GM19238 (cell line): ENCODE data around the gene ZAP70.

Experiments used
- DNase-seq: peaks from one replicate; pipeline ENCODE4 v3.0.0; 2011; ENCODE audit warnings: low spot score; ENCODE audit not compliant: insufficient read length

ZAP70 gene

DNA sequence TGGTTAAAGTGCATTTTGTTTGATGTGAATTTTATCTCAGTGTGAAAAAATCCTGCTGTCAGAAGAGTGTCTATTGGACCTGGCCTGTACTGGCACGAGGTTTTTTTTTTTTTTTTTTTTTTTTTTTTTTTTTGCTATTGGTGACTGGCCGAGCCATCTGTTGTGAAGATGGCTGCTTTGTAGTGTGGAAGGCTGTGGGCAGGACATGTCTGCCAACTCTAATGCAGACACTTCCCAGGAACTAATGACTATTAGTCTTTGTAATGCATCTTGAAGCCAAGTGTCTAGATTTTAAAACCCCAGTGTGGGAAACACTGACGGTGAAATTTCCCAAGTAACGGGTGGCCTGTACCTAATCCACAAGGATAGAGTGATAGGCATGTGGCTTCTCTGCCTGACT is 34.3 kb downstream of the ZAP70 start:
- no peak for DNase-seq

DNA sequence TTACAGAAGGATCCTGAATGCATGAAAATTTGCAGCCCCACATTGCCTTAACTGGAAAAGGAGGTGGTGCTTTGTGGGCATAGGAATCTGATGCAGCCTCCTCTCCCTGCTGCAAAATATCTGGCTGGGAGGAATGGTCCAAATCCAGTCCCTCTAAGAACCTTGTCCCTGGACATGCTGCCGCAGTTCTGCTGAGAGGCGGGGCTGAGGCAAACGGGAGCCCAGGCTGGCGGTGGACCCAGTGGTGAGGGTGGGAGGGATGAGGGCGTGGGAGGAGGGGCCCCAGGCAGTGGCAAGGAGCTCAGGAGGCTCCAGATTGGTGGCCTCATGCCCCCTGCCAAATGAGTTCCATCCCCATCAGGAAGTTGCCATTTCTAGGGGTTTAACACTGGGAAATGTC is 36.2 kb downstream of the ZAP70 start:
- DNase-seq: no peak

DNA sequence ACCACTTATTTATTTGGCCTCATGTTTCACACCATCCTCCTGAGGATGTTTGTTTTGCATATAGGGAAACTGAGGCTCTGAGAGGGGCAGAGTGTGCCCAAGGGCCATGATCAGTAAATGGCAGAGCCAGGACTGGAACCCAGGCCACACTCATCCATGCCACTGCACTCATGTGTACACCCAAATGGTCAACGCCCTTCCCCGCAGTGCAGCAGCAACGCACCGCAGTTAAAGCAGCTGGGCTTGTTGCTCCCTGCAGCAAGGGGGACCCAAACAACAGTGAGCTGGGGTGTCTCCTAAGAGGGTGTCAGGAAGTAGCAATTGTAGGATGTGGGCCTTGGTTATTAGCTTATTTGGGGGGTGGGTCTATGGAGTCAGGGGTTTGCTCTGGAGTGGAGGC is 36.6 kb downstream of the ZAP70 start:
- no peak for DNase-seq

DNA sequence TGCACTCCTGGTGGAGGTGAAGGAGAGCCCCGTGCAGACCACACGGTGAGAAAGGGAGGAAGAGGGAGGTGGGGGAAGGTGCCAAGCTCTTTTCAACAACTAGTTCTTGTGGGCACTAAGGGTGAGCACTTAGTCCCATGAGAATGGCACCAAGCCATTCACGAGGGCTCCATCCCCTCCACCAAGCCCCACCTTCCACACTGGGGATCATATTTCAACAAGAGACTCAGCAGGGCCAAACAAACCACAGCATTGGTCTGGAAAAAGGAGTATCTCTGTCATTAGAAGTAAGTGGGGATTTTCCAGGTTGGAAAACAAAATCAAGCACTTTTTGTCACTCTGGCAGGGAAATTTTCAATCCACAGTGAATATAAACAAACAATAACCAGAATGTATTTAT is 38.4 kb downstream of the ZAP70 start:
- DNase-seq: no peak

DNA sequence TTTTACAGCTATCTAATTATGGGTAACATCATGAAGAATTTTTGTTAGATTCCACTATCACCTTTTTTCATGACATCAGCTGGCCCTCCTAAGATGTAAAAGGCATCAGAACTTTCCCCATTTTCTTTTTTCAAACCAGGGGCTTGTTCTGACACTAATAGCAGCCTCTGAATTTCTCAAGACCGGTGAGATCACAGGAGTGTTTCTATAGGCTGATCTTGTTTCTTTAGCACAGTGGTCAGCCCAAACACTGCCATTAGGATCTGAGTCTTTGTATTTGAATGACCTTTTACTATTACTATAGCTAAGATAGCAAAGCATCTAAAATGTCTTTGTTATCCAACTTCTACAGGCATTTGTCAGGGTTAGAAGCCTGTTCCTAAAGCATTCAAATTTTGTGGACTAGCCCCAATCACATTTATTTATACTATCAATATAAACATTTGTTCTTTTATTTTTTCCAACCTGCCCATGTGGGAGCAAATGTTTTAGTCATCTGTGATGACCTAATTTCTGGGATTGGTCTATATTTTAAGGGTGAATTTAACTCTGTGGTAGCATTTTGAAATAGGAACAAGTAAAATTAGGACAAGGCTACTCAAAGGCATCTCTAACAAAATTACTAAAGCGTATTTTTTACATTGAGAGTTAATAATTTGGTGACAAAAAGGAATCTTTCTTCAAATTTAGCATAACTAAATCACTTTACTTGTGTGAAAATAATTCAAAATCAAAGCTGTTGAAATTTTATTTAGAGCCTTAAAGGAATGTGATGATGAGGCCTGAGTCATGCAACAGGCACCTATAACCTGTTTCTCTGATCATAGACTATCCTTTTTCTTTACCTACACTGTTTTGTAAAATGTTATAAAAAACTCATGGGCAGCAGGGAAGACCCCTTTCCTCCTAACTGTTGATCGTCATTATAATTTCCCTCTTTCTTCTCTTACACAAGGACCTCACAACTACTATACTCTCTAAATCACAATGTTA is 39.3 kb downstream of the ZAP70 start:
- no peak for DNase-seq

DNA sequence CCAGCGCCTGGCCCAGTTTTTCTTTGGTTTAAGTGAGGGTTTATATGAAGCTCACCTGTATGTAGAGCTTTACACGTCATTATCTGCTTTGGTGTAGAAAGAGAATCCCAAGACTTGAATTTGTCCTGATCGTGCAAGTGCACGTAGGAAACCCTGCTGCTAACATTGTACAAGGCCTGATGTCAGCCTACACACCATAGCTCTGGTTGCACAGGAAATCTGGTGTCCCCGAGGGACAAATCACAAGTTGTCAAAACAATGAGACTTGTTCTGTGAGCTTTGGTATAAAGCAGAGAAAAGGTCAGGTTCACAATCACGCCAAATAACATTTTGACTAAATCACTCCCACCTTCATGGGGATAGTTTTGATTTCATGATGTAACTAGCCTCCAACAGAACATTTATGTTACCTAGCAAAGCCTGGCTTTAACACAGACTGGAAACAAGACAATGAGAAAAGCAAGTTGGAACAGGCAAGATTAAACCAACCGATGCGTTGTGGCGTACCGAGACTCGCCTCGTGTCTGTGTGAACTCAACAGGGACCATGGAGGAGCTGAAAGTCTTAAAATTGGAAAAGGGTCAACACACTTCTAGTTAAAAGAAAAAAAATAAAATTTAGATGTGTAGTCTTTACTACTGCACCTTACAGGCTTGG is 41.4 kb downstream of the ZAP70 start:
- no peak for DNase-seq

DNA sequence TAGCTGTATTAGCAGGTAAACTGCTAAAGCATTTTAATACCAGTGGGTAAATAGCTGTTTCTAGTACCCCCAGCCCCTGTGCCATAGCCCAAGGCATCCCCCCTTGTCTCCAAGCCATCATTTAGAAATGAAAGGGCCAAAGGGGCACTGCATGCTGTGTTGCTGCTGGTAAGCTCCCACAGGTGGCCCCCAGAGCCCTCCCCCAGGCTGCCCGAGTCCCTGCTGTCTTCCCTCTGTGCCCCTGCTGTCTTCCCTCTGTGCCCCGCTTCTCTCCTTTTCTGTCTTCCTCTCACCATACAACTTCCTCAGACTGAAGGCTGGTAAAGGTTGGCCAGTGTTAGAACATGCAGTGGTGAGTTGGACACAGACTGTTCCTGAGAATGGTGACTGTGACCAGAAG is 42.1 kb downstream of the ZAP70 start:
- no peak for DNase-seq

DNA sequence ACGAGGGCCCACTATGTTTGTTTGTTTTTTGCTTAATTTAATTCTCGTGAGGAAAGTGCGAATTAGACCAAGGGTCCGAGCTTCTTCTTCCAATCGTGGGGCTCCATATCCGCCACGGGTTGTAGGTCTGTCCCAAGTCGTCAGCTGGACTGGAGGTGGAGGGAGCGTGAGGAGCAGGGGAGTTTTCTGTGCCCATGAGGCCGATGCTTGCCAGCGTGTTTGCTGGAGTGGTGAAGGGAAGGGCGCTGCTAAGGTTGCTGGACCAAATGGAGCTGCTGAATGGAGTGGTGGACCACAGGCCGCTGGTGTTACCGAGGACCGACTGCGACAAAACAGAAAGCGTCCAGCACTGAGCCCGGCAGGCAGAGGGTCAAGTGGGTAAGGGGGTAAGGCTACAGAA is 43.7 kb downstream of the ZAP70 start:
- DNase-seq: no peak

DNA sequence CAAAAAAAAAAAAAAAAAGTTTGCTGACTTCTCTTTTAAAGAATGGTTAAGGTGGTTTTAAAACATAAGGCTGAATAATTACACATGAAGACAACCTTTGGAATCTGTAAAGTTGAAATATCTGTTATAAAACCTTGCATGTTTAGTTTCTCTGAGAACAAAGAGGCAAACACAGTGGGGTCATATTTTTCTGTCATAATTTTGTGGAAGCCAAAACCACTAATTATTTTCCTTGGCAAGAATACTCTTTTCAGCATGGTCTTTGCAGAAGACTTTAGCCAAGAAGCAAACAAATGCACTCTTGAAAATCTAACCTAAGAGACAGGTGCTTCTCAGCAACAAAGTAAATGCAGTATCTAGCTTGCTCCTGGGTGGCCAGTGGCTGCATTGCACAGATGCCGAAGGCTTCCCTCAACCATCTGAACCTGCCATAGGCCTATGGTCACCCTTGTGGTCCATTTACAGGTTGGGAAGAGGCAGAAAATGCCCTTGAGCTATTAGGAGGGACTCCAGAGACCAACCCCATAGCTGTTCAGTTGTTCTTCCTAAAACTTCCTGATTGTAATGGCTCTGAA is 44.8 kb downstream of the ZAP70 start:
- DNase-seq: no peak

DNA sequence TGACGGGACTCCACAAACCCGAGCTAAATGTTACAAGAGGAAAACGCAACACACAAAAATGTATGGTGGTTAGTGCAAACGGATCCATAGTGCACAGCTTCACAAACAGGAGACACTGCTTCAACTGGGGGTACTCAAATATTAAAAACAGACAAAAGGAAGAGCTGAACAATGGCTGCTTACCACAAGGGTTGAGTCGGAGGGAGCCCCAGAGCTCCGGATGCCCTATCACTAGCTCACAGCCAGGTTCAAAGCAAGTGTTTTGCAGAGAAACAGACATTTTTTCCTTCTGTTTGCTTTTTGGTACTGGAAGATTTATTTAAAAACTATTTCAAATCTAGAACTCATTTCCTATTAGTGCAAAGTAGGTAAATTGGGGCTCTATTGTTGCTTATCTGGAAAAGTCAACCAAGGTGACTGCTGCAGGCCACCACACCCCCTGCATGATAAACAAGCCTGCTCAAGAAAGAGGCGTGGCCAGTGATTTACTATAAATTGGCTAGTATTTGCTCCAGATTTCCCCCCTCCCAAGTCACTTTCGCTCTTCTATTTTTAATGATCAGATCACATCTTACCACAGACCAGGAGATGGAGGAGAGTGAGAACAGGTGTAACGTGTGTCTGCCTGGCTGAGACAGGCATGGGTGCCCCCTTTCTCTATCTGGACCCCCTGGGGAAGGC is 46.5 kb downstream of the ZAP70 start:
- DNase-seq: no peak

DNA sequence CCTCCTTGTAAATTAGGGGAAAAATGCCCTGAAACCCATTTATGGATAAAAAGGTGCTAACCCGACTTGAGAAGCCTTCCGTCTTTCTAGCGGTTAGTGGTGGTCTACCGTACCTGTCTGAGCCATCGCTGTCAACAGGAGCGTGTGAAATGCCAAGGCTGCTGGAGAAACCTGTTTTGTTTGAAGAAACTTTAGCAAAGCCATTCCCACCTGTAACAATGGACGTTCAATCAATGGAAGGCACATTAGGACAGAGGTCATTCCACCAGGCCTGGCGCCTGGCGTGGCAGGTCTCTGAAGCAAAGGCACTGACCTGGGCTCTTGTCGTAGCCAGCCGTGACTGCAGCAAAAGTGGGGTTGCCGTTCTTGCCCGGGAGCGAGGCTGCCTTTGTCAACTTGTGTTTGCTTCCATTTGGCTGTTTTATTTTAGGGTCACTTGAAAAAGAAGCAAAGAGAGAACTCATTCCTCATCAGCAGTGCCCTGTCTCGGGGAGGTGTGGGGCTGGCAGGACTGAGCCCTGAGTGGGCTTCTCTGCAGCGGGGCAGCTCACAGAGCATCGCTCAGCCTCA is 47.2 kb downstream of the ZAP70 start:
- no peak for DNase-seq

DNA sequence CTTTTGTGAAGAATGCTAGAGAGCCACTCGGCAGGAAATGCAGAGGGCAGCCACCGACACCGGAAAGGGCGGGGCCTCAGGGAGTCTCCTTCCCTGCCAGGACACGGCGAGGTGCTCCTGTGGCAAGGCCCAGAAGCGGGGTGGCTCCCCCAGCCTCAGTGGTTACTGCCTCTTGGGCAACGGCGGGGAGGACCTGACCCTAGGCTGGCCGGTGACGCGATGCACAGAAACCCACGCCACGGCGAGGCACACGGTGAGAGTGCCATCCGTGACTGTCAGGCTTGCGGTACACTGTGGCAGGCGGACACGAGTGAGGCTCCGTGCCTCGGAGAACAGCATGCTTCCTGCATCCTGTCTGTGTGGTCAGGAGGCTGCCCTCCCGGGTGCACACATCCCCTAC is 47.8 kb downstream of the ZAP70 start:
- no peak for DNase-seq

DNA sequence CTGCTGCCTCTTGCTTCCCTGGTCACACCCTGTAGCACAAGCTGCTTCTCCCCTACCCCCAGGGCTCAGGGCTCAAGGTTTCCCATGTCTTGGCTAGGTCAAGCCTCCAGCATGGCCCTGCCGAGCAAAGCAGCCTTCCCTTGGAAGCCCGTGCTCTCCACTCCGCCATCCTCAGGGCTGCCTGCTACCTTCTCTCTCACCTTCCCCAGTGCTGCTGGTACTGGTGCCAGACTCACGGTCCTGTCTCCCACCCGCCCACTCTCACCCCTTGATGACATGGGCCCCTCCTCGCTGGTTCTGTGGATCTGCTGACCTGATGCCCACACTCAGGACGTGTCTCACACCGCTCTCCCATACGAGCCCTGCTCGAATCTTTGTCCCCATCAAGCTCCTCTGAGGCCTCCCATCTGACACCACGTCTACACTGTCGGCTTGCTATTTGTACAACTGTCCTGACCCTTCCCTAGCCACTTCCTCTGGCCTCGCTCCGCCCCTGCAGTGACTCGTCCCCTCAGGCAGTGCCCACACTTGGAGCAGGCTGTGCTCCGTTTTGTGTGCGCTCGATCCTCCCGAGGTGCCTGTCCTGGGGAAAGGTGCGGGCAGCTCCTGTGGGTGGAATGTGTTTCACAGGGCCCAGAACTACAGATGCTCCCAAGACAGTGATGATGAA is 49.9 kb downstream of the ZAP70 start:
- no peak for DNase-seq

DNA sequence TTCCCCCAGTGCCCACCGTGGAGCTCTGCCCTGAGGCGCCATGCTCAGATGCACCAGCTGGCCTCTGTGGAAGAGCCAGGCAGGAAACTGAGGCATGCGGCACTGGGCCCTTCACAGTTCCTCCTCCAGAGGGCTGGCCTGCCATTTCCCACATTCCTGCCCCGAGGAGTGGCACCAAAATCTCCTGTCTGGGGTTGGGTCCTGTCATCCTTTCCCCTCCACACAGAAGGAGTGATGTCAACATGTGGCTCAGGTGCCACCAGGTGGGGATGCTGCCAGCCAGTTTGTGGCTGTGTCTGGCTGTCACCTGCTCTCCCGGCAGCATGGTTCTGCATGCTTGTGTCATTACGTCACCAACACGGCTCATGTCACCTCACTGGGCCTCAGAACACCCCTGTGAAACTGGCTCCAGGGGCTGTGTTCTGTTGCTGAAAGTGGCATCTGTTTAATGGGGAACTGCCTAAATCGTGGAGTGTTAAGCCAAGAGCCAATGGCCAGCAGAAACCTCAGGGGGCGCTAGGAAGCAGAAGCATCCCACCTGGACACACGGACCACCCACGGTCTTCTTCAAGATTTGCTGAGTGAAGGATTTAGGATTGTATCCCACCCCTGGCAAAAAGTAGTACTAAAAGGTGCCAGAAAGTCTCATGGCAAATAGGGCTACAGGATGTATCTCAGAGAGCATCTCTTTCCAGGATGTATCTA is 51.3 kb downstream of the ZAP70 start:
- no peak for DNase-seq

DNA sequence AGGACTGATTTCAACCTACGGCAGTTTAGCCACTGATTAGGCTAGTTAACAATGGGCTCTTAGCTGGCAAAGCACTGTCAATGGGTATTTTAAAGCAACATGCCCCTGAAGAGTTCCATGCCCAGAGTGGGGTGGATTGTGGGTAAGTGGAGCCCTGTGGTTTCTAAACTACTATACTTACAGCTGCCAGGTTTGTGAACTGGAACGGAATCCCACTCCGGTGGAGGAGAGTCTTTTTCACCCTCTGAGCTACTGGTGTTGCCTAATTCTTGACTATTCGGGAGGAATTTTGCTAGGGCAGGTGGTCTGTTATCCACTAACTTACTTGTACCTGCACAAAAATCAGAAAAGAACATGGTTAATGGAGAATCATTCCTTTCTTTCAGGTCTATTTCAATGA is 52.6 kb downstream of the ZAP70 start:
- DNase-seq: no peak

DNA sequence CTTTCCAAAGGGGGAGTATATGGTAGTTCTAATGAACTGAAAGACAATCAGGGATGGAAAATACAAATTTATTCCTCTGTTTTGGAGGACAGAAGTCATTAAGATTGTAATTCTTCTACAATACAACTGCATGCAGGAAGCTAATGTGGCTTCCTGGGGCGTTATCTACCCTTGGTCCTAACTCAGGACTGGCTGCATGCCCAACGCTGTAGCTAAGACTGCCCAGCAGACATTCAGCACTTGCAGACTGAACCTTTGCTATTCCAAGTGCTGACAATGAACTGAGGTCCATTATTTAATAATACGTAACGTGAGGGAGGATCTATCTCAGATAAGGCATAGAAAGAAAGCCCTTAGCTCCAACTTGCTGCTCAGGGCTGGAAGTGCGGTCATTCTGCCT is 53.2 kb downstream of the ZAP70 start:
- no peak for DNase-seq

DNA sequence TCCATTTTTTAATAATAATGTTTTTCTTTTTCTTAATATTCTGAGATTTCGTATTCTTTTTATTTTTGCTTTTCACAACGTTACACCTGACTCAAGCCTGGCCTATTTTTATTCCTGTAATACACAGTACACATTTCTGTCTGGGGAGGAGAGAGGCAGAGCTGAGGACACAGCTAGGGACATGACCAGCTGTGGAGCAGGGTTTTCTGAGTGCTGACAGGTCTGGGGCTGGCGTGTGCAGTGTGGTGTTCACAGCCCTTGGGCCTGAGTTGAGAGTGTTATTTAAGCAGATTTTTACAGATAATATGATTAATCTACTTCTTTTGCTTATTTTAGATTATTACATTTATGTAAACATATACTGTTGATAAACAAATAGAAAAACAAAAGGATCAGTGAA is 55.9 kb downstream of the ZAP70 start:
- DNase-seq: no peak

DNA sequence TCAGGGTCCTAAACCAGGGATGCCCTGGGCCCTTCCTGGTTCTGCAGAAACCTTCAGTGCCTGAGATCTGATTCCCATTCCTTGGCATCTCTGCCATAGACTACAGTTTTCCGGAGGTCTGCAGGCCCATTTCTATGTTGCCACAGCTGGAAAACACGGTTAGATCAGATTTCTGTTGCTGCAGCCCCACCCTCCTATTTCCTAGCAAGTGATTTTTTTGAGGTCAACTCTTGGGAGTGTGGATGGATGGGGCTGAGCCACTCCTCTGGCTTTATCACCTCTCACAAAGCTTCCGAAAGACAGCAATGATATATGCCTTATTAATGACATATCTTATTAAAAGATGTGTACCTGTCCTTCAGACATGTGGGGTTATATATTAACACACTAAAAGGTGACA is 56.3 kb downstream of the ZAP70 start:
- DNase-seq: no peak

DNA sequence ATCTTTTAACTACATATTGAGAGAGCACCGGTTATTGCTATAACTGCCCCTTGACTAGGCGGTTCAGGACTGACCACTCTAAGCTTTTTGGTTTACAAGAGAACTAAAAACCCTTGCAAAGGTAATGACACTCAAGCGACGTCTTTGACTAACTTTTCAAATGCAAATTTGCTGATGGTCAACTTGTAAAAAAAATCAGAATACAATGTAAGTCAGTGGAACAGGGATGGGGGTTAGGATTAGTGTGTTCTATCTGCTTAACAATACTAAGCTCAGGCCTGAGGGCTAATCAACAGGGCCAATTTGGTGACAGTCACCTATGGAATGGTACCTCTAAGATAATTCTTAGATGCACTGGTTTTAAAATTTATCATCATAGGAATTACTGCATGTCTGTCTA is 57.1 kb downstream of the ZAP70 start:
- no peak for DNase-seq

DNA sequence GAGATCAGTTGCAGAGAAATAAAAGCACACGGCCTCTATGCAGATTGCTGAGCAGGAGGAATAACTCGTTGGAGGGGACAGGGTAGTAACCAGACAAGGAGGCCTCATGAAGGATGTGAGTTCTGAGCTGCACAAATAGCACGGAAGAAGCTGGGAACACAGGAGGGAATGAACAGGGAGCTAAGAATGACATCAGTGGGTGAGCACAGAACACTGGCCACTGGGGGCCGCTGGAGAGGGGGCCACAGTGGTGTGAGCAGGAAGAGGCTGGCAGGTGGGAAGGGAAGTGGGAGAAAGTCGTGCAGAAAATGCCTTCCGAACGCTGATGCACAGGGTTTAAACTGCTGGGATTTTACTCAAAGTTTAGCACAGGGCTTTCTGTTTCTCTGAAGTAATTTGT is 61.0 kb downstream of the ZAP70 start:
- no peak for DNase-seq
